RWPE1 (cell line): ENCODE measurements around the gene LEF1.

Experiments
- CTCF ChIA-PET: fragments of 350-600 bp; sonication (Branson Sonifier 250); formaldehyde crosslinking; extraction: SDS; loops from one replicate; lab custom pipeline; 2021; lab: Yijun Ruan, JAX
- POLR2A ChIA-PET: fragments of 400-600 bp; formaldehyde crosslinking; extraction: SDS; loops from one replicate; lab custom pipeline; 2020; ENCODE audit warnings: antibody characterized with exemption; ENCODE audit not compliant: low non-redundant PET; lab: Yijun Ruan, JAX
- DNase-seq: peaks from one replicate; pipeline ENCODE4 v3.0.0; 2012; ENCODE audit warnings: low spot score
- H3K27ac ChIP-seq: fragments of 450-650 bp; 2 replicates; pipeline ENCODE4 v1.5.1; 2017
- TF ChIP-seq, protein P1 (sequence below): fragments of 450-650 bp; conservative IDR thresholded peaks from 2 replicates; pipeline ENCODE4 v1.5.1; 2017; ENCODE audit warnings: low read depth, mild to moderate bottlenecking

Gene LEF1

DNA sequence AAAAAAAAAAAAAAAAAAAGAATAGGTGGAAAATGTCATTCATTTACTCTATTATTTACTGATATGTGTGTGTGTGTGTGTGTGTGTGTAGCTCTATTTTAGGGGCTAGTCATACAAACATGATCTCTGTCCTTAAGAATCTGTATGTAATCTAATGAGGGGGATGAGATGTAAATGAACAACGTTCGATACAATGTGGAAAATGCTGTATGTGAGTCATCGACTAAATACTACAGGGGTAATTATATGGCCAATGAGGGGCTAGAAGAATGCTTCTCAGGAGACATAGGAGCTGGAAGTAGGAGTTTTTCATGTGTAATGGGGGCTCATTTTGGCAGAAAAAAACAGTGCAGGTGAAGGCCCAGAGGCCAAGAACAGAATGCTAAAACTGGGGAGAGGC lies 41.9 kb downstream of the LEF1 start:
- ChIA-PET POLR2A (no interaction called here), CTCF (interaction anchor here (0.6 kb wide), 1 partner anchor 237 kb away, joined by 3 read pairs; no protein-coding TSS in a partner anchor)
- no peak for DNase-seq
- no peak overlapping the region for H3K27ac ChIP-seq
- TF ChIP-seq, protein P1, sequence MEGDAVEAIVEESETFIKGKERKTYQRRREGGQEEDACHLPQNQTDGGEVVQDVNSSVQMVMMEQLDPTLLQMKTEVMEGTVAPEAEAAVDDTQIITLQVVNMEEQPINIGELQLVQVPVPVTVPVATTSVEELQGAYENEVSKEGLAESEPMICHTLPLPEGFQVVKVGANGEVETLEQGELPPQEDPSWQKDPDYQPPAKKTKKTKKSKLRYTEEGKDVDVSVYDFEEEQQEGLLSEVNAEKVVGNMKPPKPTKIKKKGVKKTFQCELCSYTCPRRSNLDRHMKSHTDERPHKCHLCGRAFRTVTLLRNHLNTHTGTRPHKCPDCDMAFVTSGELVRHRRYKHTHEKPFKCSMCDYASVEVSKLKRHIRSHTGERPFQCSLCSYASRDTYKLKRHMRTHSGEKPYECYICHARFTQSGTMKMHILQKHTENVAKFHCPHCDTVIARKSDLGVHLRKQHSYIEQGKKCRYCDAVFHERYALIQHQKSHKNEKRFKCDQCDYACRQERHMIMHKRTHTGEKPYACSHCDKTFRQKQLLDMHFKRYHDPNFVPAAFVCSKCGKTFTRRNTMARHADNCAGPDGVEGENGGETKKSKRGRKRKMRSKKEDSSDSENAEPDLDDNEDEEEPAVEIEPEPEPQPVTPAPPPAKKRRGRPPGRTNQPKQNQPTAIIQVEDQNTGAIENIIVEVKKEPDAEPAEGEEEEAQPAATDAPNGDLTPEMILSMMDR = no peak

DNA sequence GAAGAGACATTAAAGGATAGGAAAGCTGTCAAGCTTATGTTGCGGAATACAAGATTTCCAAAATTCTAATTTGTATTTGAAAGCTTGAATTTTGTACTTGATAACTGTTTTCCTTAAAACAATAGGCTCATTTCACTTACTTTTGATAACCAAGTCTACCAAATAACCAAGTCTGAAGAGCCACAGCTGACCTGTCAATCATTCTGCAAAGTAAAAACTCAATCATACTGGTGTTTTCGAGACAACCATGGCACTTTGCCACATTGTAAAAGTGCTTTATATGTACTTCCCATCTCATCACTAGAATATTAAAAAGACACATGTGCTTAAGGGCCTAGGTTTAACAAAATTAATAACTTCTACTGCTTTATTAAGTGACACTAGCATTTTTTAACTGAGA lies 47.9 kb downstream of the LEF1 start:
- POLR2A ChIA-PET = no interaction called here
- no peak for DNase-seq
- CTCF ChIA-PET = interaction anchor here (0.6 kb wide), 2 partner anchors 56 to 225 kb away, joined by 3 read pairs; no protein-coding TSS in a partner anchor
- TF ChIP-seq, protein P1 = no peak
- no peak overlapping the region for H3K27ac ChIP-seq

DNA sequence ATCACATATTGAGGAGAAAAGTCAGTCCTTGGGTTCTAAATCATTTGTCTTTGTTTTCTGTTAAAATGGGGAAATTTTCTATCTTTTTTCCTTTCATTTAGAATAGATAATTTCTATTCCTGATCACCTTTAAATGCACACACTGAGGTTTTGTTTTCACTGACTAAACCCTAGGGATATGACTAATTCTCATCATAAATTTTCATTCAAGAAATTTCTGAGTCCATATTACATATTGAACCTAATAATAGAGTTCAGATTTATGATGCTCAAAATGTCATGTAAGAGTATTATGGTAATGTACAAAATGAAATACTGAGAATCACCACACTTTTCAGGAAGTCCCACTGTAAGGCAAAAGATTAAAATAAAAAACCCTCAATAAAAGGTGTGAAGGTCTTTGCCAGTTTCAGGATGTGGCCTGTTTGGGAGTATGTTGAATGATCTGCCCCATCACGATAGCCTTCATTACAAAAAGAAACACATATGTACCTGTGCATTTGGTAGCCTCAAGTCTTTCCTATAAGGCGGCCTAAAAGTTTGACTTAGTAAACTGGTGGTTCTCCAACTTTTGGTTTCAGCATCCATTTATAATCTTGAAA lies 49.4 kb downstream of the LEF1 start:
- no peak overlapping the region for H3K27ac ChIP-seq
- CTCF ChIA-PET = interaction anchor here (0.6 to 0.7 kb wide), 5 partner anchors 66 to 453 kb away, joined by 3 read pairs; no protein-coding TSS in a partner anchor
- TF ChIP-seq, protein P1 = no peak
- POLR2A ChIA-PET = no interaction called here
- no peak for DNase-seq

- POLR2A ChIA-PET = no interaction called here
- TF ChIP-seq, protein P1 = no peak
- H3K27ac ChIP-seq = no peak overlapping the region
- CTCF ChIA-PET = interaction anchor here (0.6 kb wide), 3 partner anchors 66 to 228 kb away, joined by 3 read pairs; no protein-coding TSS in a partner anchor
- DNase-seq = peak; percentile 30
Measured at GRCh38 chr4:108118505-108118904, 50.2 kb downstream of the LEF1 start.

DNA sequence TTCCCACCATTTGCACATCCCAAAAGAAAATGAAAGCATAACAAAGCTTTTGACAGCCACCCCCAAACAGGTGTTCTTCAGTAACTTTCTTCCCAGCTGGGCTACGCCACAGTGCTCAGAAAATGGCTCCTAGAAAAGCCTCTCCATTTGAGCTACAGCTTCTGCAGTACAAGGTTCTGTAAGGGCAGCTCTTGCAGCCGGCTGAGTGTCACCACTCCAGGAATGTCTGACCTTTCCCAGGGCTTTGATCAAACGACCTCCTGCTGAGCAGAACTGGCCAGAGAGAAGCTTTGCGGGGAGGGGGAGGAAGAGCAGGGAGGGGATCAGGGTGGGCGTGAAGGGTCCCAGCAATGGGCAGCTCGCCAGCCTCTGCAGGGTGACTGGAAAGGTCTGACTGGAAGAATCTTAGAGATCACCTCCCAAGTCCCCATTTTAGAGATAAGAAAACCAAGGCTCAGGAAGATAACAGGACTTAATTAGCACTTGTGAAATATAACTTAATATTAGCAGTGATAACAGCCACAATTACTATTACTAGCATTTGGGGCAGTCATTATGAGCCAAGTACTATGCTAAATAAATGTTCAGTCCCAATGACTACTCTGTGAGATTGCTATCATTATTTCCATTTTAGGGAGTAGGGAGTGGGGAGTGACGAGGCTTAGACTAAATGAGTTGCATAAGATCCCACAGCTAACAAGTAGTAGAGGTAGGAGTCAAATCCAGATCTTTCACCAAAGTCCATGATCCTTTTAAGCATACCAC lies 51.1 kb downstream of the LEF1 start:
- ChIA-PET POLR2A (no interaction called here), CTCF (no interaction called here)
- no peak overlapping the region for H3K27ac ChIP-seq
- DNase-seq = no peak
- TF ChIP-seq, protein P1 = no peak

DNA sequence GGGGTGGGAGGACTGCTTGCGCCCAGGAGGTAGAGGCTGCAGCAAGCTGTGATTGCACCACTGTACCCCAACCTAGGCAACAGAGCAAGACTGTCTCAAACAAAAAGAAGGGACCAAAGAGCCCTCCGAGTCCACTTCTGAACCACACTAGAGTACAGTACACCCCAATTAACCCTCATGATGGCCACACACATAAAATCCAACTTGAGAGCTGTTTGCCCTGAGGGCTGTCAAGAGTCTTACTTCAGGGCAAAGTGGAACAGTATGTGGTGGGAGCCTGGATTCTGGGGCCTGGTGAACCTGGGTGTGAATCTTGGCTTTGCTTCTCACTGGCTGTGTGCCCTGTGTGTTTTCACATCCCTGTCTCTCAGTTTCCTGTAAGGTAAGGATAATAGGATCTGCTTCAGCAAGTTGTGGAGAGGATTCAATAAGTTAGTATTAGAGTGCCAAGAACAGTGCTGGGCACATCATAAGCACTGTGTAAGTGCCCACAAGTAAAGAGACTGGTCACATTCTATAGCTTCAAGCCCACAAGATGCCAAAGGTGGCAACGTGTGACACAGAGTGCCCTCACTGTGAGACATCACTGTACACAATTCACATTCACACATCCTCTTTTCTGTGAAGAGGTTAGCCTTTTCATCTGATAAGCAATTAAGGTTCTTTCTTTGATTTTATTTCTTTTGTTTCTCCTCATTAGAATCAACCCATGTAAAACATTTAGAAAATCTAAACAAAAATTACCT lies 52.1 kb downstream of the LEF1 start:
- ChIA-PET CTCF (no interaction called here), POLR2A (no interaction called here)
- no peak overlapping the region for H3K27ac ChIP-seq
- TF ChIP-seq, protein P1 = no peak
- DNase-seq = no peak
